SK-N-SH (cell line): ENCODE data around the gene CTNNB1.

Experiments
- GABPA ChIP-seq: IDR thresholded peaks from 2 replicates; pipeline ENCODE4 v1.4.0; 2012; ENCODE audit warnings: low read depth, mild to moderate bottlenecking
- RCOR1 ChIP-seq: fragments of 150-350 bp; IDR thresholded peaks from 2 replicates; pipeline ENCODE4 v1.6.1; 2017; ENCODE audit warnings: antibody characterized with exemption, low read length
- TAF1 ChIP-seq: IDR thresholded peaks from 2 replicates; pipeline ENCODE4 v1.6.1; 2012; ENCODE audit warnings: low read depth, mild to moderate bottlenecking, low read length, moderate library complexity, borderline replicate concordance
- TF ChIP-seq, protein P1 (sequence below): fragments of 150-350 bp; IDR thresholded peaks from 2 replicates; pipeline ENCODE4 v1.6.1; 2017; ENCODE audit warnings: antibody characterized with exemption, low read length, low read depth, borderline replicate concordance
- TF ChIP-seq, protein P2 (sequence below): fragments of 200-600 bp; sonication (generic); IDR thresholded peaks from 2 replicates; pipeline ENCODE4 v1.6.1; 2017; ENCODE audit warnings: antibody characterized with exemption, mild to moderate bottlenecking, moderate library complexity
- TF ChIP-seq, protein P3 (sequence below): IDR thresholded peaks from 2 replicates; pipeline ENCODE4 v1.4.0; 2012; ENCODE audit warnings: low read depth

DNA sequence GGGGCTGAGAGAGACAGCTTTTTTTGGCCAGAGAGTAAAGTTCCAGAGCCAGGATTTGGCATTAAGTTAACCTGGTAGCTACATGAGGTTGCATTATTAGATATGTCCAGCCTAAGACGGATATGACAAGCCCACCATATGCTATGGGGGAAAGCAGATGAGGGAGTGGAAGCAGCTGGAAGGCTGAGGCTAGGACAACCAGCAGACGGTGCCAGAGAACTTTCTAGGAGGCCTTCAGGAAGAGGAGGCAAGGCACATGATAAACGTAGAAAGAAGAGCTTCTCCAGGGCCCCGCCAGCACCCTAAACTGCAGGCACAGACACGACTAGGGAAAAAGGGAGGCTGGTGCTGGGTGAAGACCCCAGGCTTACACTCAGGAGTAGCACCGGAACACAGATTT, 87.0 kb downstream of the CTNNB1 start:
- TF ChIP-seq, protein P1, sequence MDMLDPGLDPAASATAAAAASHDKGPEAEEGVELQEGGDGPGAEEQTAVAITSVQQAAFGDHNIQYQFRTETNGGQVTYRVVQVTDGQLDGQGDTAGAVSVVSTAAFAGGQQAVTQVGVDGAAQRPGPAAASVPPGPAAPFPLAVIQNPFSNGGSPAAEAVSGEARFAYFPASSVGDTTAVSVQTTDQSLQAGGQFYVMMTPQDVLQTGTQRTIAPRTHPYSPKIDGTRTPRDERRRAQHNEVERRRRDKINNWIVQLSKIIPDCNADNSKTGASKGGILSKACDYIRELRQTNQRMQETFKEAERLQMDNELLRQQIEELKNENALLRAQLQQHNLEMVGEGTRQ: no peak
- TF ChIP-seq, protein P2, sequence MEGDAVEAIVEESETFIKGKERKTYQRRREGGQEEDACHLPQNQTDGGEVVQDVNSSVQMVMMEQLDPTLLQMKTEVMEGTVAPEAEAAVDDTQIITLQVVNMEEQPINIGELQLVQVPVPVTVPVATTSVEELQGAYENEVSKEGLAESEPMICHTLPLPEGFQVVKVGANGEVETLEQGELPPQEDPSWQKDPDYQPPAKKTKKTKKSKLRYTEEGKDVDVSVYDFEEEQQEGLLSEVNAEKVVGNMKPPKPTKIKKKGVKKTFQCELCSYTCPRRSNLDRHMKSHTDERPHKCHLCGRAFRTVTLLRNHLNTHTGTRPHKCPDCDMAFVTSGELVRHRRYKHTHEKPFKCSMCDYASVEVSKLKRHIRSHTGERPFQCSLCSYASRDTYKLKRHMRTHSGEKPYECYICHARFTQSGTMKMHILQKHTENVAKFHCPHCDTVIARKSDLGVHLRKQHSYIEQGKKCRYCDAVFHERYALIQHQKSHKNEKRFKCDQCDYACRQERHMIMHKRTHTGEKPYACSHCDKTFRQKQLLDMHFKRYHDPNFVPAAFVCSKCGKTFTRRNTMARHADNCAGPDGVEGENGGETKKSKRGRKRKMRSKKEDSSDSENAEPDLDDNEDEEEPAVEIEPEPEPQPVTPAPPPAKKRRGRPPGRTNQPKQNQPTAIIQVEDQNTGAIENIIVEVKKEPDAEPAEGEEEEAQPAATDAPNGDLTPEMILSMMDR: no peak
- no peak for TF ChIP-seq RCOR1
- TF ChIP-seq GABPA: no peak
- no peak for TF ChIP-seq TAF1
- TF ChIP-seq, protein P3, sequence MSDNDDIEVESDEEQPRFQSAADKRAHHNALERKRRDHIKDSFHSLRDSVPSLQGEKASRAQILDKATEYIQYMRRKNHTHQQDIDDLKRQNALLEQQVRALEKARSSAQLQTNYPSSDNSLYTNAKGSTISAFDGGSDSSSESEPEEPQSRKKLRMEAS: no peak
